GM12878 (cell line): ENCODE measurements around the gene MCRIP2. TPM values are rescaled to one million over a fixed set of nuclear protein-coding genes. Genes with fewer than 3 reads are reported as not detected.

ENCODE experiments used
- ATAC-seq: fragments of 200-7000 bp; cut with Tn5 transposase; 3 replicates; pipeline ENCODE4 v1.9.1; 2020; ENCODE audit warnings: mild to moderate bottlenecking, moderate library complexity
- BruUV-seq: library from RNA; stranded (reverse); fragments of 400-500 nt; replicated peaks from 2 replicates; lab custom pipeline; 2021; lab: Mats Ljungman, UMichigan
- CTCF ChIA-PET: fragments of 300-600 bp; sonication (Branson Sonifier 250); formaldehyde crosslinking; extraction: SDS; loops from one replicate; lab custom pipeline; 2021; ENCODE audit warnings: inconsistent platforms; lab: Yijun Ruan, JAX
- POLR2A ChIA-PET: fragments of 350-600 bp; formaldehyde crosslinking; extraction: SDS; loops from one replicate; lab custom pipeline; 2021; ENCODE audit warnings: inconsistent platforms; lab: Charles Lee
- RAD21 ChIA-PET: fragments of 300-600 bp; sonication (Branson Sonifier 250); formaldehyde crosslinking; loops from one replicate; lab custom pipeline; 2023; ENCODE audit warnings: antibody characterized with exemption; ENCODE audit not compliant: unreplicated experiment; lab: Charles Lee
- SMC1A ChIA-PET: fragments of 300-600 bp; sonication (Branson Sonifier 250); formaldehyde crosslinking; loops from one replicate; lab custom pipeline; 2023; ENCODE audit not compliant: unreplicated experiment, uncharacterized antibody; lab: Charles Lee
- DNase-seq: peaks from one replicate; pipeline ENCODE4 v3.0.0-alpha.2; 2011; ENCODE audit warnings: low read depth, low spot score
- FAIRE-seq: peaks from 3 replicates; lab custom pipeline; 2011; peaks lifted over from hg19 to GRCh38; lab: Jason Lieb, UNC
- H2AFZ ChIP-seq: 2 replicates; pipeline ENCODE4 v1.6.0; 2011; ENCODE audit warnings: low read depth, low read length, control low read depth; ENCODE audit not compliant: control insufficient read depth
- H3K27ac ChIP-seq: 2 replicates; pipeline ENCODE4 v1.5.1; 2011; ENCODE audit warnings: control low read depth; ENCODE audit not compliant: control insufficient read depth, insufficient read depth
- H3K27me3 ChIP-seq, 2 experiments: replicated peaks in 1 of 2; 2 replicates each; pipeline versions ENCODE4 v1.6.0 to v1.6.1; 2011; ENCODE audit warnings: low read length in 1 of 2; ENCODE audit not compliant: control insufficient read depth in 2 of 2, insufficient read depth in 2 of 2
- H3K36me3 ChIP-seq, 2 experiments: 2 replicates each; pipeline ENCODE4 v1.5.1; 2011; ENCODE audit warnings: low read length in 1 of 2; ENCODE audit not compliant: control insufficient read depth in 2 of 2, insufficient read depth in 2 of 2
- H3K4me1 ChIP-seq: 2 replicates; pipeline ENCODE4 v1.6.1; 2011; ENCODE audit warnings: mild to moderate bottlenecking, low read length, moderate library complexity, mixed read lengths; ENCODE audit not compliant: control insufficient read depth, insufficient read depth
- H3K4me2 ChIP-seq: 2 replicates; pipeline ENCODE4 v1.6.0; 2011; ENCODE audit warnings: control low read depth; ENCODE audit not compliant: control insufficient read depth, insufficient read depth
- H3K4me3 ChIP-seq: fragments of 200-600 bp; sonication (generic); 2 replicates; pipeline ENCODE4 v1.5.1; 2016
- H3K79me2 ChIP-seq: 2 replicates; pipeline ENCODE4 v1.6.0; 2011; ENCODE audit warnings: low read length; ENCODE audit not compliant: control insufficient read depth, insufficient read depth
- H3K9ac ChIP-seq: 2 replicates; pipeline ENCODE4 v1.8.0; 2011; ENCODE audit warnings: low read length, control low read depth, mixed read lengths; ENCODE audit not compliant: control insufficient read depth, insufficient read depth
- H3K9me3 ChIP-seq: replicated peaks from 3 replicates; pipeline ENCODE4 v1.5.1; 2011; ENCODE audit warnings: mild to moderate bottlenecking, low read length; ENCODE audit not compliant: control insufficient read depth, insufficient read depth
- H4K20me1 ChIP-seq: 2 replicates; pipeline ENCODE4 v1.6.0; 2011; ENCODE audit not compliant: control insufficient read depth, insufficient read depth
- EP300 ChIP-seq, 2 experiments: fragments of 150-350 bp in 1 of 2; IDR thresholded peaks; 2 replicates each; pipeline ENCODE4 v1.6.1; 2011 to 2012; ENCODE audit warnings: low read depth in 2 of 2, low read length in 2 of 2, borderline replicate concordance in 1 of 2, improper control_type of control experiment in 1 of 2, inconsistent platforms in 1 of 2; ENCODE audit not compliant: control insufficient read depth in 1 of 2
- ETV6 ChIP-seq, 2 experiments: fragments of 450-650 bp in 1 of 2; IDR thresholded peaks in 1 of 2; conservative IDR thresholded peaks in 1 of 2; 2 replicates each; pipeline ENCODE4 v1.6.1; 2014; ENCODE audit warnings: antibody characterized with exemption in 1 of 2, borderline replicate concordance in 1 of 2, low read depth in 1 of 2, mild to moderate bottlenecking in 1 of 2, moderate library complexity in 1 of 2
- FOS ChIP-seq: IDR thresholded peaks from 3 replicates; pipeline ENCODE4 v1.6.1; 2011; ENCODE audit warnings: borderline replicate concordance; ENCODE audit not compliant: insufficient read length; ENCODE audit errors: extremely low read depth
- HDAC6 ChIP-seq: fragments of 200-600 bp; sonication (generic); IDR thresholded peaks from one replicate; pipeline ENCODE4 v1.8.0; 2017; ENCODE audit warnings: antibody characterized with exemption; ENCODE audit not compliant: unreplicated experiment
- IKZF2 ChIP-seq, 2 experiments: fragments of 450-650 bp; IDR thresholded peaks; 2 replicates each; pipeline ENCODE4 v1.6.1; 2017; ENCODE audit warnings: mild to moderate bottlenecking in 2 of 2, moderate library complexity in 2 of 2
- NR2C1 ChIP-seq: fragments of 450-650 bp; IDR thresholded peaks from 2 replicates; pipeline ENCODE4 v1.6.1; 2017; ENCODE audit warnings: antibody characterized with exemption, mild to moderate bottlenecking, moderate library complexity
- PML ChIP-seq: IDR thresholded peaks from 2 replicates; pipeline ENCODE4 v1.6.1; 2012; ENCODE audit warnings: low read length, inconsistent platforms
- RAD51 ChIP-seq: fragments of 450-650 bp; IDR thresholded peaks from 2 replicates; pipeline ENCODE4 v1.6.1; 2016; ENCODE audit warnings: moderate library complexity, mild to moderate bottlenecking, inconsistent platforms
- RELB ChIP-seq: fragments of 450-650 bp; IDR thresholded peaks from 2 replicates; pipeline ENCODE4 v1.6.1; 2017; ENCODE audit warnings: low read depth, mild to moderate bottlenecking, moderate library complexity
- RFX5 ChIP-seq: IDR thresholded peaks from 2 replicates; pipeline ENCODE4 v1.6.1; 2011; ENCODE audit warnings: low read depth, low read length, improper control_type of control experiment
- SPI1 ChIP-seq: IDR thresholded peaks from 2 replicates; pipeline ENCODE4 v1.6.1; 2011; ENCODE audit warnings: low read depth, mild to moderate bottlenecking, low read length, moderate library complexity, borderline replicate concordance; ENCODE audit not compliant: insufficient read depth
- STAT1 ChIP-seq: fragments of 450-650 bp; conservative IDR thresholded peaks from 2 replicates; pipeline ENCODE4 v1.6.1; 2014; ENCODE audit warnings: antibody characterized with exemption, mild to moderate bottlenecking
- SUZ12 ChIP-seq: fragments of 200-600 bp; sonication (generic); IDR thresholded peaks from one replicate; pipeline ENCODE4 v1.6.1; 2018; ENCODE audit warnings: antibody characterized with exemption, mild to moderate bottlenecking; ENCODE audit not compliant: unreplicated experiment
- USF1 ChIP-seq: IDR thresholded peaks from 2 replicates; pipeline ENCODE4 v1.6.1; 2011; ENCODE audit warnings: borderline replicate concordance, low read depth, mild to moderate bottlenecking, moderate library complexity, mixed read lengths, low read length; ENCODE audit not compliant: insufficient read depth; ENCODE audit errors: extremely low read length
- WRNIP1 ChIP-seq: IDR thresholded peaks from 2 replicates; pipeline ENCODE4 v1.6.1; 2011; ENCODE audit warnings: low read depth, low read length, improper control_type of control experiment, borderline replicate concordance
- YY1 ChIP-seq: IDR thresholded peaks from 2 replicates; pipeline ENCODE4 v1.6.1; 2011; ENCODE audit warnings: low read depth, mild to moderate bottlenecking, low read length
- ZSCAN29 ChIP-seq: fragments of 450-650 bp; IDR thresholded peaks from 2 replicates; pipeline ENCODE4 v1.6.1; 2017; ENCODE audit warnings: mild to moderate bottlenecking, moderate library complexity
- WGBS: methylation state at CpG from one replicate; pipeline ENCODE4 v1.1.6; 2016; ENCODE audit warnings: low lambda C conversion rate; ENCODE audit not compliant: insufficient replicate concordance, insufficient coverage; ENCODE audit errors: missing lambda C conversion rate; 5-methylcytosine and 5-hydroxymethylcytosine counted together
- in situ Hi-C: fragments of 300-500 bp; cut with MboI; formaldehyde crosslinking; loops from 9 replicates; pipeline ENCODE4 v1.14.3; 2018; ENCODE audit warnings: mixed read lengths
- intact Hi-C: fragments of 100-400 bp; cut with micrococcal nuclease; formaldehyde crosslinking; loops from one replicate; pipeline ENCODE4 v1.14.2; 2022; ENCODE audit not compliant: unreplicated experiment
- polyA plus RNA-seq, 11 experiments: library from polyadenylated mRNA; depleted of rRNA in 4 of 11; unstranded in 6 of 11; stranded (reverse) in 5 of 11; fragments of >200 nt; fragmentation: Nextera tagmentation in 4 of 11; fragmentation: Illumina TruSeq in 1 of 11; extraction: Ambion mirVana in 4 of 11; extraction: Trizol in 1 of 11; gene quantifications; 1 replicate in 1 of 11; 2 replicates in 10 of 11; pipeline versions ENCODE4 v1.2.1 to v1.2.3, GENCODE V29; 2011 to 2016; ENCODE audit warnings: inconsistent platforms in 2 of 11, missing spikeins in 2 of 11, low read depth in 1 of 11
- total RNA-seq, 4 experiments: library from RNA; depleted of rRNA in 3 of 4; stranded (reverse); fragments of >200 nt in 3 of 4; fragmentation: Illumina TruSeq in 1 of 4; extraction: Trizol in 1 of 4; gene quantifications; 2 replicates each; pipeline versions ENCODE4 v1.2.1 to v1.2.3, GENCODE V29; 2013 to 2021

The MCRIP2 gene
- total and polyA plus RNA-seq, 10 of the 15 experiments (the other 5 are each of a cell fraction or from before 2014, with no cell fraction given): 0.19 to 93.1 (median 57.9) TPM

GRCh38 chr16:628321-629061, 13.1 kb upstream of the MCRIP2 start:
- POLR2A ChIA-PET: no interaction called here
- 83% methylated on average over 33 of the region's 33 CpGs for WGBS
- RAD21 ChIA-PET: no interaction called here
- SMC1A ChIA-PET: no interaction called here
- DNase-seq (no peak), ATAC-seq (no peak), FAIRE-seq (no peak)
- no peaks in the 10 kb centered on the region for H3K79me2 ChIP-seq
- in situ Hi-C loops: no loop called here
- intact Hi-C loops: no loop called here
- no peak overlapping the region for H3K9ac ChIP-seq
- no TSS peak for BruUV-seq
- CTCF ChIA-PET: no interaction called here
- H2AFZ ChIP-seq: no peak overlapping the region
- no peaks in the 10 kb centered on the region for H3K27me3 ChIP-seq
- H3K4me1 ChIP-seq: no peaks in the 10 kb centered on the region
- no peak overlapping the region for H3K27ac ChIP-seq
- H4K20me1 ChIP-seq: no peaks in the 10 kb centered on the region; the same call in 1 of the 2 replicates
- H3K36me3 ChIP-seq: no peaks in the 10 kb centered on the region; a peak in 1 of 4 replicates
- no peaks in the 10 kb centered on the region for H3K9me3 ChIP-seq
- no peak overlapping the region for H3K4me2 ChIP-seq
- no peak overlapping the region for H3K4me3 ChIP-seq
- TF ChIP-seq ETV6 (conservative IDR thresholded peaks at IDR 0.05 in 1 of 2, IDR thresholded peaks at IDR 0.05 in 1 of 2; ENCODE audit: borderline replicate concordance in 1 of 2, low read depth in 1 of 2) (no peak), USF1 (no peak), SUZ12 (no peak), RFX5 (no peak), RAD51 (no peak), EP300 (IDR thresholded peaks at IDR 0.05; ENCODE audit: borderline replicate concordance in 1 of 2, control insufficient read depth in 1 of 2, low read depth in 2 of 2, low read length in 2 of 2) (no peak), NR2C1 (no peak), SPI1 (no peak), HDAC6 (no peak), YY1 (no peak), WRNIP1 (no peak), STAT1 (no peak), FOS (no peak), ZSCAN29 (no peak), PML (no peak), IKZF2 (IDR thresholded peaks at IDR 0.05) (no peak), RELB (no peak)
